GM12878 (cell line): ENCODE data around the gene PLXND1. TPM values are rescaled to one million over a fixed set of nuclear protein-coding genes. Genes with fewer than 3 reads are reported as not detected.

Source experiments
- ATAC-seq: fragments of 200-7000 bp; cut with Tn5 transposase; 3 replicates; pipeline ENCODE4 v1.9.1; 2020; ENCODE audit warnings: mild to moderate bottlenecking, moderate library complexity
- BruUV-seq: library from RNA; stranded (reverse); fragments of 400-500 nt; replicated peaks from 2 replicates; lab custom pipeline; 2021; lab: Mats Ljungman, UMichigan
- CTCF ChIA-PET: fragments of 300-600 bp; sonication (Branson Sonifier 250); formaldehyde crosslinking; extraction: SDS; loops from one replicate; lab custom pipeline; 2021; ENCODE audit warnings: inconsistent platforms; lab: Yijun Ruan, JAX
- POLR2A ChIA-PET: fragments of 350-600 bp; formaldehyde crosslinking; extraction: SDS; loops from one replicate; lab custom pipeline; 2021; ENCODE audit warnings: inconsistent platforms; lab: Charles Lee
- RAD21 ChIA-PET: fragments of 300-600 bp; sonication (Branson Sonifier 250); formaldehyde crosslinking; loops from one replicate; lab custom pipeline; 2023; ENCODE audit warnings: antibody characterized with exemption; ENCODE audit not compliant: unreplicated experiment; lab: Charles Lee
- SMC1A ChIA-PET: fragments of 300-600 bp; sonication (Branson Sonifier 250); formaldehyde crosslinking; loops from one replicate; lab custom pipeline; 2023; ENCODE audit not compliant: unreplicated experiment, uncharacterized antibody; lab: Charles Lee
- DNase-seq: peaks from one replicate; pipeline ENCODE4 v3.0.0-alpha.2; 2011; ENCODE audit warnings: low read depth, low spot score
- FAIRE-seq: peaks from 3 replicates; lab custom pipeline; 2011; peaks lifted over from hg19 to GRCh38; lab: Jason Lieb, UNC
- H2AFZ ChIP-seq: 2 replicates; pipeline ENCODE4 v1.6.0; 2011; ENCODE audit warnings: low read depth, low read length, control low read depth; ENCODE audit not compliant: control insufficient read depth
- H3K27ac ChIP-seq: 2 replicates; pipeline ENCODE4 v1.5.1; 2011; ENCODE audit warnings: control low read depth; ENCODE audit not compliant: control insufficient read depth, insufficient read depth
- H3K27me3 ChIP-seq, 2 experiments: replicated peaks in 1 of 2; 2 replicates each; pipeline versions ENCODE4 v1.6.0 to v1.6.1; 2011; ENCODE audit warnings: low read length in 1 of 2; ENCODE audit not compliant: control insufficient read depth in 2 of 2, insufficient read depth in 2 of 2
- H3K36me3 ChIP-seq, 2 experiments: 2 replicates each; pipeline ENCODE4 v1.5.1; 2011; ENCODE audit warnings: low read length in 1 of 2; ENCODE audit not compliant: control insufficient read depth in 2 of 2, insufficient read depth in 2 of 2
- H3K4me1 ChIP-seq: 2 replicates; pipeline ENCODE4 v1.6.1; 2011; ENCODE audit warnings: mild to moderate bottlenecking, low read length, moderate library complexity, mixed read lengths; ENCODE audit not compliant: control insufficient read depth, insufficient read depth
- H3K4me2 ChIP-seq: 2 replicates; pipeline ENCODE4 v1.6.0; 2011; ENCODE audit warnings: control low read depth; ENCODE audit not compliant: control insufficient read depth, insufficient read depth
- H3K4me3 ChIP-seq: fragments of 200-600 bp; sonication (generic); 2 replicates; pipeline ENCODE4 v1.5.1; 2016
- H3K79me2 ChIP-seq: 2 replicates; pipeline ENCODE4 v1.6.0; 2011; ENCODE audit warnings: low read length; ENCODE audit not compliant: control insufficient read depth, insufficient read depth
- H3K9ac ChIP-seq: 2 replicates; pipeline ENCODE4 v1.8.0; 2011; ENCODE audit warnings: low read length, control low read depth, mixed read lengths; ENCODE audit not compliant: control insufficient read depth, insufficient read depth
- H3K9me3 ChIP-seq: replicated peaks from 3 replicates; pipeline ENCODE4 v1.5.1; 2011; ENCODE audit warnings: mild to moderate bottlenecking, low read length; ENCODE audit not compliant: control insufficient read depth, insufficient read depth
- H4K20me1 ChIP-seq: 2 replicates; pipeline ENCODE4 v1.6.0; 2011; ENCODE audit not compliant: control insufficient read depth, insufficient read depth
- ATF7 ChIP-seq: fragments of 450-650 bp; IDR thresholded peaks from 2 replicates; pipeline ENCODE4 v1.6.1; 2016; ENCODE audit warnings: low read depth, mild to moderate bottlenecking
- CREB1 ChIP-seq: IDR thresholded peaks from 2 replicates; pipeline ENCODE4 v1.6.1; 2012; ENCODE audit warnings: low read depth, mild to moderate bottlenecking, inconsistent platforms
- LARP7 ChIP-seq: fragments of 450-650 bp; IDR thresholded peaks from 2 replicates; pipeline ENCODE4 v1.6.1; 2017; ENCODE audit warnings: mild to moderate bottlenecking
- MEF2A ChIP-seq: IDR thresholded peaks from 2 replicates; pipeline ENCODE4 v1.6.1; 2011; ENCODE audit warnings: low read depth, mild to moderate bottlenecking, low read length, moderate library complexity; ENCODE audit not compliant: insufficient read depth
- RFX5 ChIP-seq: IDR thresholded peaks from 2 replicates; pipeline ENCODE4 v1.6.1; 2011; ENCODE audit warnings: low read depth, low read length, improper control_type of control experiment
- STAT1 ChIP-seq: fragments of 450-650 bp; conservative IDR thresholded peaks from 2 replicates; pipeline ENCODE4 v1.6.1; 2014; ENCODE audit warnings: antibody characterized with exemption, mild to moderate bottlenecking
- WGBS: methylation state at CpG from one replicate; pipeline ENCODE4 v1.1.6; 2016; ENCODE audit warnings: low lambda C conversion rate; ENCODE audit not compliant: insufficient replicate concordance, insufficient coverage; ENCODE audit errors: missing lambda C conversion rate; 5-methylcytosine and 5-hydroxymethylcytosine counted together
- in situ Hi-C: fragments of 300-500 bp; cut with MboI; formaldehyde crosslinking; loops from 9 replicates; pipeline ENCODE4 v1.14.3; 2018; ENCODE audit warnings: mixed read lengths
- intact Hi-C: fragments of 100-400 bp; cut with micrococcal nuclease; formaldehyde crosslinking; loops from one replicate; pipeline ENCODE4 v1.14.2; 2022; ENCODE audit not compliant: unreplicated experiment
- polyA plus RNA-seq, 11 experiments: library from polyadenylated mRNA; depleted of rRNA in 4 of 11; unstranded in 6 of 11; stranded (reverse) in 5 of 11; fragments of >200 nt; fragmentation: Nextera tagmentation in 4 of 11; fragmentation: Illumina TruSeq in 1 of 11; extraction: Ambion mirVana in 4 of 11; extraction: Trizol in 1 of 11; gene quantifications; 1 replicate in 1 of 11; 2 replicates in 10 of 11; pipeline versions ENCODE4 v1.2.1 to v1.2.3, GENCODE V29; 2011 to 2016; ENCODE audit warnings: inconsistent platforms in 2 of 11, missing spikeins in 2 of 11, low read depth in 1 of 11
- total RNA-seq, 4 experiments: library from RNA; depleted of rRNA in 3 of 4; stranded (reverse); fragments of >200 nt in 3 of 4; fragmentation: Illumina TruSeq in 1 of 4; extraction: Trizol in 1 of 4; gene quantifications; 2 replicates each; pipeline versions ENCODE4 v1.2.1 to v1.2.3, GENCODE V29; 2013 to 2021
- TF ChIP-seq, protein P1 (sequence below): IDR thresholded peaks from 2 replicates; pipeline ENCODE4 v1.6.1; 2011; ENCODE audit warnings: low read depth, low read length, improper control_type of control experiment, borderline replicate concordance
- TF ChIP-seq, protein P2 (sequence below): IDR thresholded peaks from 2 replicates; pipeline ENCODE4 v1.6.1; 2012; ENCODE audit warnings: low read length, inconsistent platforms

The PLXND1 gene
- total and polyA plus RNA-seq, 10 of the 15 experiments (the other 5 are each of a cell fraction or from before 2014, with no cell fraction given) = 0.01 to 2.3 (median 0.72) TPM; not detected in 7

DNA sequence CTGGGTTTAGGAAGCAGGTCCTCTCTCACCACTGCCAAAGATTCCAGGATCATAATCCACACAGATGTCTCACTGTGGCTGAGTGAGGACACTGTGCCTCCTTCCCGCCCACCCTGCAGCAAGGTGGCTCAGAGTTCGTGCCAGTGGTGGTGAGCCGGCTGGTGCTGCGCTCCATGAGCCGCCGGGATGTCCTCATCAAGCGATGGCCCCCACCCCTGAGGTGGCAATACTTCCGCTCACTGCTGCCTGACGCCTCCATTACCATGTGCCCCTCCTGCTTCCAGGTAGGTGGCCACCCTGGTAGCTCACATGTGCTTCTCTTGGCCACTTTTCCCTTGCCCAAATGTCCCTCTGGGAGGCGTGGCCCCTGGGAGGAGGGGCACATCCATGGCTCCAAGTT lies 87.0 kb downstream of the PLXND1 start:
- DNase-seq (no peak), ATAC-seq (no peak), FAIRE-seq (no peak)
- CTCF ChIA-PET = no interaction called here
- intact Hi-C loops = no loop called here
- POLR2A ChIA-PET = no interaction called here
- 66% methylated on average over 10 of the region's 10 CpGs for WGBS
- Histone ChIP-seq H3K27ac (no peak overlapping the region), H3K9me3 (no peaks in the 10 kb centered on the region), H3K4me2 (no peak overlapping the region), H3K9ac (no peak overlapping the region), H3K4me1 (no peaks in the 10 kb centered on the region), H3K36me3 (no peaks in the 10 kb centered on the region; a peak in 1 of 4 replicates), H4K20me1 (no peaks in the 10 kb centered on the region), H3K4me3 (no peak overlapping the region), H2AFZ (no peak overlapping the region), H3K27me3 (no peaks in the 10 kb centered on the region), H3K79me2 (no peaks in the 10 kb centered on the region)
- SMC1A ChIA-PET = no interaction called here
- no TSS peak for BruUV-seq
- in situ Hi-C loops = no loop called here
- TF ChIP-seq, protein P1, sequence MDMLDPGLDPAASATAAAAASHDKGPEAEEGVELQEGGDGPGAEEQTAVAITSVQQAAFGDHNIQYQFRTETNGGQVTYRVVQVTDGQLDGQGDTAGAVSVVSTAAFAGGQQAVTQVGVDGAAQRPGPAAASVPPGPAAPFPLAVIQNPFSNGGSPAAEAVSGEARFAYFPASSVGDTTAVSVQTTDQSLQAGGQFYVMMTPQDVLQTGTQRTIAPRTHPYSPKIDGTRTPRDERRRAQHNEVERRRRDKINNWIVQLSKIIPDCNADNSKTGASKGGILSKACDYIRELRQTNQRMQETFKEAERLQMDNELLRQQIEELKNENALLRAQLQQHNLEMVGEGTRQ = no peak
- TF ChIP-seq ATF7 (no peak), STAT1 (no peak), LARP7 (no peak), MEF2A (no peak), RFX5 (no peak), CREB1 (no peak)
- TF ChIP-seq, protein P2, sequence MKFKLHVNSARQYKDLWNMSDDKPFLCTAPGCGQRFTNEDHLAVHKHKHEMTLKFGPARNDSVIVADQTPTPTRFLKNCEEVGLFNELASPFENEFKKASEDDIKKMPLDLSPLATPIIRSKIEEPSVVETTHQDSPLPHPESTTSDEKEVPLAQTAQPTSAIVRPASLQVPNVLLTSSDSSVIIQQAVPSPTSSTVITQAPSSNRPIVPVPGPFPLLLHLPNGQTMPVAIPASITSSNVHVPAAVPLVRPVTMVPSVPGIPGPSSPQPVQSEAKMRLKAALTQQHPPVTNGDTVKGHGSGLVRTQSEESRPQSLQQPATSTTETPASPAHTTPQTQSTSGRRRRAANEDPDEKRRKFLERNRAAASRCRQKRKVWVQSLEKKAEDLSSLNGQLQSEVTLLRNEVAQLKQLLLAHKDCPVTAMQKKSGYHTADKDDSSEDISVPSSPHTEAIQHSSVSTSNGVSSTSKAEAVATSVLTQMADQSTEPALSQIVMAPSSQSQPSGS = no peak
- RAD21 ChIA-PET = no interaction called here
